Common myeloid progenitor, CD34-positive (primary cell): ENCODE data around the gene TTC7B.

Source experiments
- CTCF ChIA-PET: fragments of 350-600 bp; sonication (Branson Sonifier 250); formaldehyde crosslinking; loops from one replicate; lab custom pipeline; 2021; ENCODE audit warnings: antibody characterized with exemption; lab: Charles Lee
- POLR2A ChIA-PET: fragments of 350-600 bp; sonication (Branson Sonifier 250); formaldehyde crosslinking; loops from one replicate; lab custom pipeline; 2021; ENCODE audit warnings: antibody characterized with exemption; lab: Charles Lee
- DNase-seq, 3 donors: peaks; one replicate each; pipeline versions ENCODE4 v3.0.0 to v3.0.0-alpha.2; 2013
- H3K27ac ChIP-seq, 2 experiments: 1 replicate in 1 of 2; 2 replicates in 1 of 2; pipeline ENCODE4 v1.7.0; 2013; ENCODE audit warnings: inconsistent platforms in 2 of 2, low read length in 2 of 2, mild to moderate bottlenecking in 2 of 2, low read depth in 1 of 2, moderate library complexity in 1 of 2; ENCODE audit not compliant: severe bottlenecking in 2 of 2, insufficient read depth in 1 of 2, poor library complexity in 1 of 2
- H3K27me3 ChIP-seq, 5 experiments: replicated peaks in 2 of 5; 1 replicate in 3 of 5; 2 replicates in 2 of 5; pipeline versions ENCODE4 v1.6.1 to v1.7.0; 2013; ENCODE audit warnings: low read length in 4 of 5, mild to moderate bottlenecking in 2 of 5, moderate library complexity in 2 of 5, inconsistent platforms in 1 of 5; ENCODE audit not compliant: insufficient read depth in 5 of 5, control insufficient read depth in 4 of 5
- H3K36me3 ChIP-seq, 4 experiments: 1 replicate in 2 of 4; 2 replicates in 2 of 4; pipeline versions ENCODE4 v1.6.1 to v1.7.0; 2013; ENCODE audit warnings: low read length in 3 of 4, control low read depth in 1 of 4, mild to moderate bottlenecking in 1 of 4; ENCODE audit not compliant: control insufficient read depth in 4 of 4, insufficient read depth in 4 of 4
- H3K4me1 ChIP-seq, 4 experiments: 1 replicate in 3 of 4; 2 replicates in 1 of 4; pipeline versions ENCODE4 v1.6.1 to v1.7.1; 2013; ENCODE audit warnings: low read length in 3 of 4, mild to moderate bottlenecking in 3 of 4, control low read depth in 1 of 4, inconsistent platforms in 1 of 4, moderate library complexity in 1 of 4; ENCODE audit not compliant: control insufficient read depth in 4 of 4, insufficient read depth in 4 of 4; ENCODE audit errors: control extremely low read depth in 1 of 4
- H3K4me3 ChIP-seq, 7 experiments: 1 replicate in 4 of 7; 2 replicates in 3 of 7; pipeline versions ENCODE4 v1.5.1 to v1.7.0; 2013; ENCODE audit warnings: mild to moderate bottlenecking in 7 of 7, low read length in 6 of 7, moderate library complexity in 6 of 7, inconsistent platforms in 2 of 7, low read depth in 2 of 7, control low read depth in 1 of 7; ENCODE audit not compliant: insufficient read depth in 4 of 7, control insufficient read depth in 1 of 7; ENCODE audit errors: extremely low read depth in 1 of 7
- H3K9me3 ChIP-seq, 5 experiments: 1 replicate in 4 of 5; 2 replicates in 1 of 5; pipeline versions ENCODE4 v1.6.1 to v1.7.1; 2013; ENCODE audit warnings: low read length in 4 of 5, mild to moderate bottlenecking in 2 of 5, inconsistent platforms in 1 of 5, low read depth in 1 of 5, moderate library complexity in 1 of 5; ENCODE audit not compliant: control insufficient read depth in 4 of 5, insufficient read depth in 2 of 5; ENCODE audit errors: control extremely low read depth in 1 of 5
- WGBS: methylation state at CpG from one replicate; pipeline ENCODE4 v1.1.5; 2013; ENCODE audit not compliant: insufficient coverage; 5-methylcytosine and 5-hydroxymethylcytosine counted together

The TTC7B gene

GRCh38 chr14:90599748-90600507 is 216.3 kb downstream of the TTC7B start:
- Histone ChIP-seq H3K27ac (no peak overlapping the region), H3K36me3 (no peaks in the 10 kb centered on the region), H3K4me1 (peaks cover 0 to 9% (median 8%) of the 10 kb centered on the region in 4 experiments), H3K4me3 (no peak overlapping the region), H3K27me3 (no peaks in the 10 kb centered on the region), H3K9me3 (no peaks in the 10 kb centered on the region)
- DNase-seq: peak; percentile 51 to 83 (median 83)
- WGBS: 61% methylated on average over 4 of the region's 12 CpGs
- POLR2A ChIA-PET: interaction anchor here (0.9 kb wide), 1 partner anchor 203 kb away, joined by 3 read pairs; the partner anchor contains the start of gene CALM1
- CTCF ChIA-PET: interaction anchor here (0.6 to 2.2 kb wide), 8 partner anchors 14 to 200 kb away, joined by 3 to 10 read pairs (median 3); no protein-coding TSS in a partner anchor

GRCh38 chr14:90599339-90599738 is 216.9 kb downstream of the TTC7B start:
- WGBS: 42% methylated on average over 9 of the region's 11 CpGs
- no peak overlapping the region for H3K4me3 ChIP-seq
- H3K4me1 ChIP-seq: peaks cover 0 to 9% (median 8%) of the 10 kb centered on the region in 4 experiments
- H3K9me3 ChIP-seq: no peaks in the 10 kb centered on the region
- no peaks in the 10 kb centered on the region for H3K36me3 ChIP-seq
- no peak overlapping the region for H3K27ac ChIP-seq
- ChIA-PET CTCF (interaction anchor here (0.9 to 2.2 kb wide), 9 partner anchors 12 to 199 kb away, joined by 3 to 10 read pairs (median 3); no protein-coding TSS in a partner anchor), POLR2A (no interaction called here)
- DNase-seq: no peak
- no peaks in the 10 kb centered on the region for H3K27me3 ChIP-seq

GRCh38 chr14:90597961-90598360 is 218.3 kb downstream of the TTC7B start:
- ChIA-PET POLR2A (no interaction called here), CTCF (interaction anchor here (0.7 to 1.9 kb wide), 5 partner anchors 13 to 198 kb away, joined by 3 to 7 read pairs (median 3); no protein-coding TSS in a partner anchor)
- Histone ChIP-seq H3K36me3 (peaks cover 0 to 4% (median 0%) of the 10 kb centered on the region in 4 experiments), H3K4me1 (peaks cover 0 to 9% (median 8%) of the 10 kb centered on the region in 4 experiments), H3K27me3 (no peaks in the 10 kb centered on the region), H3K27ac (no peak overlapping the region), H3K4me3 (no peak overlapping the region), H3K9me3 (no peaks in the 10 kb centered on the region)
- no peak for DNase-seq
- WGBS: 94% methylated on average over 15 of the region's 15 CpGs

- H3K36me3 ChIP-seq: peaks cover 0 to 10% (median 1%) of the 10 kb centered on the region in 4 experiments
- H3K27ac ChIP-seq: no peak overlapping the region
- H3K4me1 ChIP-seq: peaks cover 0 to 9% (median 8%) of the 10 kb centered on the region in 4 experiments
- CTCF ChIA-PET: no interaction called here
- no peak overlapping the region for H3K4me3 ChIP-seq
- H3K9me3 ChIP-seq: no peaks in the 10 kb centered on the region
- no peak for DNase-seq
- H3K27me3 ChIP-seq: no peaks in the 10 kb centered on the region
- WGBS: no CpG with 5 or more reads among the region's 8 CpGs
- POLR2A ChIA-PET: no interaction called here
Observed at GRCh38 chr14:90596733-90597132, 219.5 kb downstream of the TTC7B start.

GRCh38 chr14:90593254-90594040 is 222.8 kb downstream of the TTC7B start:
- DNase-seq: no peak
- Histone ChIP-seq H3K9me3 (no peaks in the 10 kb centered on the region), H3K36me3 (peaks cover 0 to 23% (median 5%) of the 10 kb centered on the region in 4 experiments), H3K27me3 (no peaks in the 10 kb centered on the region), H3K4me1 (no peaks in the 10 kb centered on the region), H3K4me3 (no peak overlapping the region), H3K27ac (no peak overlapping the region)
- ChIA-PET CTCF (no interaction called here), POLR2A (no interaction called here)
- WGBS: 94% methylated on average over 24 of the region's 25 CpGs

GRCh38 chr14:90592655-90593054 is 223.6 kb downstream of the TTC7B start:
- ChIA-PET POLR2A (no interaction called here), CTCF (interaction anchor here (0.7 kb wide), 1 partner anchor 316 kb away, joined by 3 read pairs; no protein-coding TSS in a partner anchor)
- H3K27me3 ChIP-seq: no peaks in the 10 kb centered on the region
- H3K4me3 ChIP-seq: no peak overlapping the region
- H3K36me3 ChIP-seq: peaks cover 0 to 26% (median 5%) of the 10 kb centered on the region in 4 experiments
- no peak overlapping the region for H3K27ac ChIP-seq
- DNase-seq: no peak
- H3K4me1 ChIP-seq: no peaks in the 10 kb centered on the region
- no peaks in the 10 kb centered on the region for H3K9me3 ChIP-seq
- 100% methylated on average over 3 of the region's 3 CpGs for WGBS
